ENCODE data around the gene ZDHHC11.
"Not testable (repeated sequence)": the region's sequence is repeated elsewhere in the genome, so short reads cannot be mapped to it uniquely, and the experiment has no call there.

GRCh38 chr5:825544-825943, 25.2 kb downstream of the ZDHHC11 start:
- TF ChIP-seq CTCF, EP300, POLR2A (IDR thresholded peaks at IDR 0.05): not testable (repeated sequence)
